NCI-H446 treated with DMSO at 0.1 percent for 48 hours (cell line): ENCODE measurements around the gene TEX26.

Experiments used
- DNase-seq: peaks from one replicate; lab custom pipeline; 2025; lab: John Stamatoyannopoulos, UW

TEX26 gene

GRCh38 chr13:31011901-31012654 is 79.6 kb downstream of the TEX26 start:
- DNase-seq: no peak

GRCh38 chr13:31012655-31013024 is 80.2 kb downstream of the TEX26 start:
- DNase-seq: no peak

GRCh38 chr13:31014456-31014855 is 82.0 kb downstream of the TEX26 start:
- DNase-seq: no peak

- no peak for DNase-seq
Measured at GRCh38 chr13:31015199-31015598, 82.7 kb downstream of the TEX26 start.

- no peak for DNase-seq
Measured at GRCh38 chr13:31016342-31017325, 84.2 kb downstream of the TEX26 start.

GRCh38 chr13:31018511-31018910 is 86.1 kb downstream of the TEX26 start:
- no peak for DNase-seq

GRCh38 chr13:31020996-31021395 is 88.5 kb downstream of the TEX26 start:
- no peak for DNase-seq

- DNase-seq: no peak
Measured at GRCh38 chr13:31022288-31022895, 89.9 kb downstream of the TEX26 start.

GRCh38 chr13:31022928-31023530 is 90.6 kb downstream of the TEX26 start:
- no peak for DNase-seq
